ENCODE results near the gene PTBP3.
"Not testable (repeated sequence)": the region's sequence is repeated elsewhere in the genome, so short reads cannot be mapped to it uniquely, and the experiment has no call there.

Gene PTBP3

GRCh38 chr9:112198646-112199045 is 134.8 kb downstream of the PTBP3 start:
- DNase-seq: no peak

DNA sequence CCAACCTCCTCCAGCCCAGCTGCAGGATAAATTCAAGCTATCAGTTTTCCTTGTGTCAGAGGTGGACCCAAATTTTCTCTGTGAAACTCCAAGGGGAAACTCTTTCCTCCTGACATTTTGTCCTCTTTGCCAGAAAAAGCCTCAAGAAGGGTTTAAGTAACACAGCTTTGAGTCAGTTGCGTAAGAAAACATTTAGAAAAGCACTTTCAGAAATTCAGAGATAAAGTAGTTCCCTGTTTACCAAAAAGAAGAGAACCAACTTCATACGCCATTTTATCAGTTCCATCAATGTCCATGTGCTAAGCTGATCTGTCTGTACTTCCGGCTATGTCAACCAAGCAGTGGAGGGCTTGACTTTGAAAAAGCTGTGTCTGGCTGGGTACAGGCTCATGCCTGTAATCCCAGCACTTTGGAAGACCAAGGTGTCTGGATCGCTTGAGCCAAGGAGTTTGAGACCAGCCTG is 138.4 kb downstream of the PTBP3 start:
- no peak for DNase-seq

DNA sequence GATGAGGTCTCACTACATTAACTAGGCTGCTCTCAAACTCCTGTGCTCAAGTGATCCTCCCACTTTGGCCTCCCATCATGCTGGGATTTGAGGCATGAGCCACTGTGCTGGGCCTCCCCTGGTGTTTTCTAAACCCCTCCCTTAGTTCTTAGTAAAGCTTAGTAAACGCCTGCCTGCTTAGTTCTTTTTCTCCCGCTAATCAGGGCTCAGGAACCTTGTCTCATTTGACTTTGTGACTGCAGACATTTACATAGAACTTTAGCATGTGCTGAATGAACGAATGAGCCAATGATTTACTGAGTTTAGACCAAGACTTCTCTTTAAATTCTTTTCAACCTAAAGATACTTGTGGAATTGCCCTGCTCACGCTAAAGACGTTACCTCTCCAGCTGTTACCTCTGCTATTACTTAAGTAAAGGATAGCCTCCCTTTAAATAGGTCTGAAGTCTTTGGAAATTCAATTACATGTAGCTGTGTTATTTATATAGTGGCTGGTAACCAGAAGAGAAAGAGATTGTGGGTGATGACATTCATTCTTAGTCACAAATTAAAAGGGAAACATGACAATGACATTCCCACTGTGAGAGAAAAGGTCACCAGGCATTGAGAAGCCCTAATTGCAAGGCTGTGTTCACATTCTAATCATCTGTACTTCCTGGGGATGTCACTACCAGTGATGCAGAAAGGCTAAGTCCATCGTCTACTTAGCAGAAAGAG is 139.7 kb downstream of the PTBP3 start:
- DNase-seq: no peak

- not testable (repeated sequence) for DNase-seq
Measured at GRCh38 chr9:112190320-112190719, 143.1 kb downstream of the PTBP3 start.

GRCh38 chr9:112188884-112189283 is 144.5 kb downstream of the PTBP3 start:
- DNase-seq: no peak

GRCh38 chr9:112187404-112187803 is 146.0 kb downstream of the PTBP3 start:
- DNase-seq: no peak

GRCh38 chr9:112186695-112187094 is 146.7 kb downstream of the PTBP3 start:
- no peak for DNase-seq

GRCh38 chr9:112184946-112185345 is 148.5 kb downstream of the PTBP3 start:
- no peak for DNase-seq

GRCh38 chr9:112184221-112184620 is 149.2 kb downstream of the PTBP3 start:
- DNase-seq: no peak

DNA sequence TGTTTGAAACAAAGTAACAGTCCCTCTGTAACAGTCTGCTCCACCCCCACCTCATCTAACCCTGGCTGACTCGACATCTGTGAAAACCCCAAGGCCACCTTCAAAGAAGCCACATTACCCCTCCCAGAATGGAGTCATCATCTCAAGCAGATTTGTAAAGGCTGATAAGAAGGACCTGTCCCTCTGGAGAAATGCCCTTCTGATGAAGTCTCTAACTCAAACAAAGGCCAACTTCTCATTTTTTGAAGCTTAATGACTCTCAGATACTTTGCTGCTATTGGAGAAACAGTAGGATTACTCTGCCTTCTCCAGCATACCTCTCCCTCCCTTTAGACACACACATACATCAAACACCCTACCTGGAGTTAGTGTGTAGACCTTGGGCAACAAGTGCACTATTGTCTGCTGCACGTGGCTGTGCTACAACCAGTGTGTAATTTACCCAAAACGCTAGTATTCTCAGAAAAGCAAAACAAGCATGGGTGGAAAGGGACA is 153.0 kb downstream of the PTBP3 start:
- DNase-seq: no peak

GRCh38 chr9:112179816-112180215 is 153.6 kb downstream of the PTBP3 start:
- DNase-seq: no peak

- no peak for DNase-seq
Measured at GRCh38 chr9:112176524-112176923, 156.9 kb downstream of the PTBP3 start.

DNA sequence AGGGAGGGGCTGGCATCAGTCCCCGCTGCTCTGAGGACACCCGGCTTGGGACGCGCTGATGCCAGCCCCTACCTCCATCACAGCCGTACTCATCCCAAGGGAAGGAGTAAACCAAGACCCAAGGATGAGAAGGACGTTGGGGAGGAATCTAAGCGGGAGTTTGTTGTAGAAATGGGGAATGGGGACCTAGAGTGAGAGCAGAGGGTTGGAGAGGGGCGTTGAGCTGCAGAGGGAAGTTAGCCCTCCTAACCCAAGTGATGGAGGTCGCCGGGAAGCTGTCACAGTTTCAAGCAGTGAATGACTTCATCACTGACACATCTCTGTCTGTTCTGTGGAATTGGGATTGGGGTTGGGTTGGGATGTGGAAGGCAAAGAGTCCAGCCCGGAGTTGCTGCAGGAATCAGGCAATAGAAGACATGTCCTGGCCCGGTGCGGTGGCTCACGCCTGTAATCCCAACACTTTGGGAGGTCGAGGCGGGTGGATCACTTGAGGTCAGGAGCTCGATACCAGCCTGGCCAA is 157.6 kb downstream of the PTBP3 start:
- no peak for DNase-seq

DNA sequence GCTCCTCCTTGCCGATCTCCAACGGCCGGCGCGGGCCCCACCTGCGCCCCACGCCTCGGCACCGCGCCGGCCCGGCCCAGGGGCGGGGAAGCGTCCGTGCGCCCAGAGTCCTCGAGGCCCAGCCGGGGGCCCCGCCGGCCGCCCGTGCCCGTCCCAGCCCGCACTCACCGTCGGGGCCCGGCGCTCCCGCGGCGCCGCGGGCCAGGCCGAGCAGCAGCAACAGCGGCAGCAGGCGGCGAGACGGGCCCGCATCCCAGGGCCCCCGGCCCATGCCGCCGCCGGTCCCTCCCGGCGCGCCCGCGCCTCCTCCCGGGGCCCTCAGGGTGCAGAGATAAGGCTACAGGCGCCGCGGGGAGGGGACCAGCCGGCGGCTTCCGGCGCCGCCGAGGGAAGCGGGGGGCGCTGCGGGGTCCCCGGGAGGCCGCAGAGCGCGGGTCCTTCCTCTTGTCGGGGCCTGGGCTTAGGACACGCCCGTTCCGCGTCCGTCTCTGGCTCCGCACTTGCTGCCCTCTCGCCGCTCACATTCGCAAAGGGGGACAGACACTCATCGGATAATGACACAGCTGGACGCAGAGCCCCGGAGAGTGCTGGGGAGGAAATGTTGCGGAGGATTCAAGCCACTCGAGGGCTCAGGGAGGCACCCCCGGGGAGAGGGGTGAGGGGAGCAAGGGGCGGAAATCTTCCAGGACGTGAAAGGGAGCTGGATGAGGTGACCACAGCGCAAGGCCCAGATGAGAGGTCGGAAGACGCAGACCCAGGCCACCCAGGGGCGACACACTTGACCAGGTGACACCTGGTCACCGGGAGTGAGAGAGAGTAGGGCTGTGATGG is 158.2 kb downstream of the PTBP3 start, which contains the start of gene SUSD1:
SUSD1 (minus strand) TSS at position 333 of the 831 bp plus-strand sequence; CDS start at position 271, 62 bp downstream.
- DNase-seq: peak; percentile 7 to 56

DNA sequence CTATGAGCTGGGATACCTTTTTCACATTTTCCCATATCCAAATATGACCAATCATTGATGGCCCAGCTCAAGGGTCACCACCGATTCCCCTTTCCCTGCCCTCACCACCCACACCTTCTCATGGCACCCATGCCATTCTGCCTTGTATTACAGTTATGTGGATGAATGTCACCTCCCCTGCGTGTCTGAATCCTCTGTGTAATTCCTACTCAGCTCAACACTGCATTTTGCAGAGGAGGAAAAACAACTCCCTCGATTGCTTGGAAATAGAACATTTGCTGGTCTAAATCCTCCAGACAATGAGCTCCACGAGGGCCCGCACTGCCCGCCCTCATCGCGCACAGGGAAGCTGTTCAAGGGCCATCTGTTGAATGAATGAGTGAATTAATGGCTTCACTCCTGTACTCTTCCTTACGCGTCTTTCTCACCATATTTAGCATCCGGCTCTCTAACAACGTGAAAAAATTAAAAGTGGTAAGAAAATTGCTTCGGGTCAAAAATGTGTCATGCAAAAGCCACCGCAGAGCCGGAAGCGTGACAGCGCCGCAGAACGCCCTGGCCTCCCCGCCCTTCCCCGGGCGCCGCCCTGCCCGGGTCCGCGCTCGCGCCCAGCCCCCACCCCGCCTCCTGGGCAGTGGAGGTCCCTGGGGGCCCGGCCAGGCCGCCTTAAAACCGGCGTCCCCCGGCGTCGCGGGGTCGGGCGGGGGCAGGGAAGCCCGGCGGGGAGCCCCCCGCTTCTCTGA is 159.0 kb downstream of the PTBP3 start:
- DNase-seq: peak; percentile 27 to 46

DNA sequence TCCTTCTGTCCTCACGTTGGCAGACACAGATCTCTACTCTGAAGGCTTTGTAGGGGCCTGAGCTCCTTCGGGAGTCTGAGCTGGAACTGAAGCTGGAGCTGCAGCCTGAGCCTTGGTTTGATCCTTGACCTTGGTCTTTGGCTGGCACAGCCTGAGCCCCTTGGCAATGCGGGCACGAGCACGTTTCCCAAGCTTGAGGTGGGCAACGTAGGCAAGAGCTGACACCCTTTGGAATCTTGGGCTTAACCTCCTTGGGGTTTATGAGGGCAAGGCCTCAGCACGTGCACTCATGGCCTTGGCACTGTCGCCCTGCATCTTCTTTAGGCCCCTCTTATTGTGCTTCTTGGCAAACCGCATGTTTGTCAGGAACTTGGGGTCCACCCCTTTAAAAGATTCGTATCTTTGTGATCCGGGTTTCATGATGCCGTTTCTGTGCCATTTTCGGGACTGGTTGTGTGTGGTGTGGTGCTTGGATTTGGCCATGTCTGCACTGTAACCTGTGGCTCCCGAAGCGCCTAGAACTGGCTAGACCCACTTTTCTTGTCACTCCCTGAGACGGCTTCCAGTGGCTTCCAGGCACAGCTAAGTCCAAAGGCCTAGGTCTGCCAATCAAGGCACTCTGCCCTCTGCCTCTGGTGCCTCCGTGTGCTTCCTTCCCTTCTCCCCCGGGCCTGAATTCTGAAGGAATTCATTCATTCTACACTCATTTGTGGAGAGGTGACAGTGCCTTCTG is 159.8 kb downstream of the PTBP3 start:
- no peak for DNase-seq

DNA sequence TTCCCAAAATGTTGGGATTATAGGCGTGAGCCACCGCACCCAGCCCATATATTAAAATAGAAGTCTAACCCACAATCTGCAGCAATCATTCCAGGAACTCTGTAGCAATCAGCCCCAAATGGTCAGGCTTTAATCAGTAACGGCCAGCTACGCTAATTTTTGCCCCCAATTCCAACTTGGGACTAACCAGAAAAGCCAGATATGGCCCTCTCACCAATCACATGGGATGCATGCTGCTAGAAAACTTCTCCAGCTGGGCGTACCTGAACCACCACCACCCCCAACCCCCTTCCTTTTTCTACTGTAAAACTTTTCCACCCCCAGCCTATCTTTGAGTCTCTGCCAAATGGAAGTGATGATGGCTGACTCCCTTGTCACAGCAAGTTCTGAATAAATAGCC is 162.5 kb downstream of the PTBP3 start:
- DNase-seq: no peak

DNA sequence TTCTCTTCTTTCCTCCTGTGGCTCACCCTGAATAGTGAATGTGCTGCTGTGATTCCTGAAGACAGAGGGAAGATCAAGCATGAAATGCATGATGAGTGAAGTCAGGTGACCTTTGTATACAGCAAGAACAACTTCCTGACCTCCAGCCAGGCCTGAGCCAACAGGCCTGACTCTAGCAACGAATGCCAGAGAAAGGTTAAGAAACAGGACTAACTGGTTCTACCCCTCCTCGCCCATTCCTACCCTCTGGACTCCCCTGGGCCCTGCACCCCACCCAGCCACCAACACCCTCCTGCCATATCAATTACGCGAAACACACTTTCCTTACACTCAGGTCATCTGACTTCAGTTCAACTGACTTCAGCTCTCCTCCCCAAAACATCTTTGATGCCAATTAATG is 163.2 kb downstream of the PTBP3 start:
- DNase-seq: no peak

DNA sequence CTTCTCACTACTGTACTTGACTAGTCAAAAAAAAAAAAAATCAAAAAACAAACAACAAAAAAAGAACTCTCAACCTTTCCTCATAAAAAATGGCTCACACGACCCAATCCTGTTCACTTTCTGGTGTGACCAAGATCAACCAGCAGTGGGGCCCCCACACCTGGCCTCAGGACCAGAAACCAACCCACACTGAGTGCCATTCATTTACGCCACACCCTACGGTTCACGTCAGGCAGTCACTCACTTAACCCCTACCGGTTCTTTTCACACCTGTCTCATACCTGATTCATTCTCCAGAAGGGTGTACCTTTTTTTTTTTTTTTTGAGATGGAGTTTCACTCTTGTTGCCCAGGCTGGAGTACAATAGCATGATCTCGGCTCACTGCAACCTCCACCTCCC is 164.1 kb downstream of the PTBP3 start:
- no peak for DNase-seq

DNA sequence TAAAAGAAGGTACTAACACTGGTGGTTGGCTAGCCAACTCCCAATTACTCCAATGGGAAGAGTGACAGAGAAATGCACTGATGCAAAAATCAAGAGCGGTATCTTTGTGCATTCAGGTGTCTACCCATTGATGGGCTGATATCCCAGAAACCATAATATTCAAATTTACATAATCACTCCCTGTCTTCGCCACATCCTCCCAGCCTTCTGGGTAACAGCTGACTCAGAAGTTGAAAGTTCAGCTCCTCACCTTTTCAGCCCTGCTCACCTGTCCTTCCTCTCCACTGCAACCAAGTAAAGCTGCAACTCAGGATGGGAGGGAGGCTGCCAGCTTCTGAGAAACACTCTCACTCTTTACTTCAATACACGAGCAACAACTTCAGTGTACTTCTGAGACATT is 165.2 kb downstream of the PTBP3 start:
- no peak for DNase-seq
